Upper lobe of left lung (tissue), 4 donors: ENCODE results near the gene EYS.

ENCODE experiments used
- EP300 ChIP-seq, 4 donors: sonication (generic); formaldehyde crosslinking; IDR thresholded peaks; one replicate each; pipeline ENCODE4 v1.5.1; 2017; ENCODE audit warnings: antibody characterized with exemption in 4 of 4, control low read depth in 2 of 4
- POLR2A ChIP-seq, 4 donors: fragments of 450-650 bp; IDR thresholded peaks; one replicate each; pipeline ENCODE4 v1.5.1; 2016 to 2017; ENCODE audit warnings: antibody characterized with exemption in 4 of 4, mild to moderate bottlenecking in 2 of 4
- TF ChIP-seq, protein P1 (sequence below), 6 experiments: fragments of 450-650 bp in 4 of 6; fragments of 200-600 bp in 2 of 6; sonication (generic) in 2 of 6; IDR thresholded peaks; one replicate each; pipeline ENCODE4 v1.5.1; 2016 to 2019; ENCODE audit warnings: antibody characterized with exemption in 6 of 6

DNA sequence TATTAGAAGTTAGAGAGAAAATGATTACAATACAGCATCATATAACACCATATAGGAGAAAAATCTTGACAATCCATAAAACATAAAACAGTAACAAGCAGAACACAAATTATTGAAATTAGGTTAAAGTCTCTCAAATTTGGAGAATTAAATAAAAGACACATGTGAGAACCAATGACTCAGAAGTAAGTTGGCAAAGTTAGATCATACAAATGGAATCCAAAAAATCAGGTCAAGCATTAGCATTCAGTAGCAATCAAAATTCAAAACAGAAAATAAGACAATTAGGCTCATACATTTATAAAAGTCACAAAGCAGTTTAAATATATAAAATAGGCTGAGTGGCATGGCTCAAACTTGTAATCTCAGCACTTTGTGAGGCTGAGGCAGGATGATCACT lies 1295.8 kb downstream of the EYS start:
- TF ChIP-seq, protein P1, sequence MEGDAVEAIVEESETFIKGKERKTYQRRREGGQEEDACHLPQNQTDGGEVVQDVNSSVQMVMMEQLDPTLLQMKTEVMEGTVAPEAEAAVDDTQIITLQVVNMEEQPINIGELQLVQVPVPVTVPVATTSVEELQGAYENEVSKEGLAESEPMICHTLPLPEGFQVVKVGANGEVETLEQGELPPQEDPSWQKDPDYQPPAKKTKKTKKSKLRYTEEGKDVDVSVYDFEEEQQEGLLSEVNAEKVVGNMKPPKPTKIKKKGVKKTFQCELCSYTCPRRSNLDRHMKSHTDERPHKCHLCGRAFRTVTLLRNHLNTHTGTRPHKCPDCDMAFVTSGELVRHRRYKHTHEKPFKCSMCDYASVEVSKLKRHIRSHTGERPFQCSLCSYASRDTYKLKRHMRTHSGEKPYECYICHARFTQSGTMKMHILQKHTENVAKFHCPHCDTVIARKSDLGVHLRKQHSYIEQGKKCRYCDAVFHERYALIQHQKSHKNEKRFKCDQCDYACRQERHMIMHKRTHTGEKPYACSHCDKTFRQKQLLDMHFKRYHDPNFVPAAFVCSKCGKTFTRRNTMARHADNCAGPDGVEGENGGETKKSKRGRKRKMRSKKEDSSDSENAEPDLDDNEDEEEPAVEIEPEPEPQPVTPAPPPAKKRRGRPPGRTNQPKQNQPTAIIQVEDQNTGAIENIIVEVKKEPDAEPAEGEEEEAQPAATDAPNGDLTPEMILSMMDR (IDR thresholded peaks at IDR 0.05) = no peak
- no peak for TF ChIP-seq POLR2A (IDR thresholded peaks at IDR 0.05)
- no peak for TF ChIP-seq EP300 (IDR thresholded peaks at IDR 0.05)
